GM21423 (cell line): Measurements from ENCODE around the gene DCXR.

ENCODE experiments used
- ATAC-seq: cut with Tn5 transposase; IDR thresholded peaks from one replicate; pipeline ENCODE4 v1.9.1; 2021; ENCODE audit warnings: mild to moderate bottlenecking, moderate library complexity; ENCODE audit not compliant: unreplicated experiment

DCXR gene

DNA sequence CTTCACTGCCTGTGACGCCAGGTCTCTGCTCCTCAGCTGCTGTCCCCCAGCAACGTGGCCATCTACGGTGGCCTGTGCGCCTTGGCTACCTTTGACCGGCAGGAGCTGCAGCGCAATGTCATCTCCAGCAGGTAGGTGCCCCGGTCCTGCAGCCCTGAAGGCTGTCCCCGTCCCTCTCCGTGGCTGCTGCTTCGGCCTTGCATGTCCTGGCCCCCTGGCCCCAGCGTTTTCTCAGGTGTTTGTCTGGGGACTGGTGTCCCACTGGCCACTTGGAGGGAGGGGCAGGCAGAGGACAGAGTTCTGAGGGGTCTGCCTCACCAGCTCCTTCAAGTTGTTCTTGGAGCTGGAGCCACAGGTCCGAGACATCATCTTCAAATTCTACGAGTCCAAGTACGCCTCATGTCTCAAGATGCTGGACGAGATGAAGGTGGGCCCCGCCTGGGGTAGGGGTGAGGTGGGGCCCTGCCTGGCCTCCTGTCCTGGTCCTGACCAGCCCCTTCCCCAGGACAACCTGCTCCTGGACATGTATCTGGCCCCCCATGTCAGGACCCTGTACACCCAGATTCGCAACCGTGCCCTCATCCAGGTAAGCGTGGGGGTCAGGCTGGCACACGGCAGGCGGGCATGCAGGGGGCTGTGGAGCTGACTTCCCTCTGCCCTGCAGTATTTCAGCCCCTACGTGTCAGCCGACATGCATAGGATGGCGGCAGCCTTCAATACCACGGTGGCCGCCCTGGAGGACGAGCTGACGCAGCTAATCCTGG lies 18.6 kb upstream of the DCXR start:
- ATAC-seq, result no peak

DNA sequence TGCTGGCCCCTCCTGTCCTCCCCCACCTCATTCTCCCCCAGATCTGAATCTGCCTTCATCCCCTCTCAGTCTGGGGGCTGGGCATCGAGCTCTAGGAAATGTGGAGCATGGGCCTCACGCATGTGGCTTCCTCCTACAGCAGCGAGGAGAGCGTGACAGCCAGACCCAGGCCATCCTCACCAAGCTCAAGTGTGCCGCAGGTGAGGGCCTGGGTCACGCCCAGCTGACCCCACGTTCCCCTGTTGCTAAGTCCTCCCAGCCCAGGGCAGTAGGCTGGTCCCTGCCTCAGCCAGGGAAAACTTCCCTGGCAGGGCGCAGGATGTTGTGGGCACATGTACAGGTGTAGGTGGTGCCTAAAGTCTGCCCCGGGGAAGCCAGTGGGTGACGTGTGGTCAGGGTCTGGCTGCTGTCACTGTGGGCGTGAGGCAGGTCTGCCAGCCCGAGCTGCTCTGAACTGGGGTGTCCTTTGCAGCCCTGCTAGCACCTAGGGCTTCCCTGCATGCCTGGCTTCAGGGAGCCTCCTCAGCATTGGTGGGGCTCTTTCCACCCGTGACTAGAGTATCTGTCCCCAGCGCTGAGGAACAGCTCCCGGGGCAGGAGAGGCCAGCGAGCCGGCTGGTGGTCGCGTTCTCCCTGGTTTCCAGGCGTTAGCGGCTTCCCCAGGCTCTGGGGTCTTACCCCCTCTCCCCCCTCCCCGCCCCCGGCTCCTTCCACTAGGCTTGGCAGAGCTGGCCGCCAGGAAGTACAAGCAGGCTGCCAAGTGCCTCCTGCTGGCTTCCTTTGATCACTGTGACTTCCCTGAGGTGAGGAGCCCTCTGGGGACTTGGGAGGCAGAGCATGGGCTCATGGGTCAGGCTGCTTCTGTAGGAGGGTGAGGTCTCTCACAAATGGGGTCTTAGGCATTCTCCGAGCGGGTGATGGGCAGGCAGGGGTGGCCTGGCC lies 17.8 kb upstream of the DCXR start:
- ATAC-seq, result no peak

DNA sequence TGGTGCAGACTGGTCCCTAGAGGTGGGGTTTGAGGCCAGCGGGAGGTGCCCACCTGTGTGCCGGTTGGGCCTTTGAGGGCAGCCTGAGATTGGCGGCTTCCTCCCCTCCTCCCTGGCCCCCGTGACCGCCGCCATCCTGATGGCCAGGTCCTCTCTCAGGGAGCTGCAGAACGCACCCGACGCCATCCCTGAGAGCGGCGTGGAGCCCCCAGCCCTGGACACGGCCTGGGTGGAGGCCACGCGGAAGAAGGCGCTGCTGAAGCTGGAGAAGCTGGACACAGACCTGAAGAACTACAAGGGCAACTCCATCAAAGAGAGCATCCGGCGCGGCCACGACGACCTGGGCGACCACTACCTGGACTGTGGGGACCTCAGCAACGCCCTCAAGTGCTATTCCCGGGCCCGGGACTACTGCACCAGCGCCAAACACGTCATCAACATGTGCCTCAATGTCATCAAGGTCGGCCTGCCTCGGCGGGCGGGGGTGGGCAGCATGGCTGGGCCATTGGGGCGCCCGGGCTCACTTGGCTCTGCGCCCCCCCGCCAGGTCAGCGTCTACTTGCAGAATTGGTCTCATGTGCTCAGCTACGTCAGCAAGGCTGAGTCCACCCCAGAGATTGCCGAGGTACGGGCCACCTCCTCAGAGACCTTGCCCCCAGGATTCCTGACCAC lies 17.0 kb upstream of the DCXR start:
- ATAC-seq, result no peak

DNA sequence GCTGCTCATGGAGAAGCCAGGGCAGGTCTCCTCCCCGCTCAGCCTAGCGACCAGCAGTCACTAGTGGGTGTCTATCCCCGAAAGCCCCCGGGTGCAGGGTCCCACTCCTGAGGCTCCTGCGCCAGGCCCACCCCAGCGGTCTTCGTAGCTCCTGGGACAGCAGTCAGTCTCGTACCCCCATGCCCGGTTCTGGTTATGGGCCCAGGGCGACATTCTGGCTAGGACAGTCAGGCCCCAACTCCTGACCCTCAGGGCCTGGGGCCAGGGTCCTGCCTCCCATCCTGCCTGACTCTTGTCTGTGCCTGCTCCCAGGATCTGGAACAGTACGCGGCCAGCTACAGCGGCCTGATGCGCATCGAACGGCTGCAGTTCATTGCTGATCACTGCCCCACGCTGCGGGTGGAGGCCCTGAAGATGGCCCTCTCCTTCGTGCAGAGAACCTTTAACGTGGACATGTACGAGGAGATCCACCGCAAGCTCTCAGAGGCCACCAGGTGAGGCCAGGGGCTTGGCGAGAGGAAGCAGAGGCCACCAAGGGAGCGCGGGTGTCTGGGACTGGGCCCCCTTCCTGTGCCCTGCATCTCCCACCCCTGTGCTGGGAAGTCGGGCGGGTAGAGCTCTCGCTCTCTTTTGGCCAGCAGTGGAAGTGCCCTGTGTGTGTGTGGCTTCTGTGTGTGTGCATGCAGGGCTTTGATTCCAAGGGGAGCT lies 16.2 kb upstream of the DCXR start:
- ATAC-seq, result no peak

DNA sequence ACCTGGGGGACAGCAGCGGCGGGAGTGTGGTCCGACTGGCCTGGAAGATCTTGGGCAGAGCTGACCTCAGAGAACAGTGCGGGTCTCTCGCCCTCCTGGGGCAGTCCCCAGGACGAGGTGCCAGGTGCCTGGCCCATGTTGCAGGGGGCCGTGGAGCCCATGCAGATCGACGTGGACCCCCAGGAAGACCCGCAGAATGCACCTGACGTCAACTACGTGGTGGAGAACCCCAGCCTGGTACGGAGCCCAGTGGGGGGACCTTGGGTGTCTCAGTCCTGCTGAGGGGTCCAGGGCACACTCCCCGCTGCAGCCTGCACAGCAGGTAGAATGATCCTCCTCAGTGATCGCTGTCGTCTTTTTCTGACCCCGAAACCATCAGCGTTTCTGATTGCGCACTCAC lies 15.6 kb upstream of the DCXR start:
- ATAC-seq, result no peak

DNA sequence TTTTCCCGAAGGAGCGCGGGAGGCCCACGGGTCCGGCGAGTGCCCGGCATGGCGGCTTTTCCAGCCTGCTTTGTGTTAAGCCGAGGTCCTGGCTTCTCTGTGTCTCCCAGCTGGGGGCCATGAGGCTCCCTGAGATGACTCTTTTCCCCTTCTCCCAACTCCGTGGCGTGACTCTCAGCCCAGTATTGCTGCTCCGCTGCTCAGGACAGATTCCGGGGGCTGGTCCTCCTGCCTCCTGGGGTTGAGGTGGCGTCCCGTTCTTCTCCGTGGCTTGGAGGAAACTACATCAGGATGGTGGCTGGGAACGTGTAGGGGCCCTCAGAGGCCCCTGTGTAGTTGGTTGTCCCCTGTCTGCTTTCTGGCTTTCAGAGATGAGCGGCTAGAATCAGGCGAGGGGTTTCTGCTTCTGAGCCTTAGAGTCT lies 15.2 kb upstream of the DCXR start:
- no peak for ATAC-seq

DNA sequence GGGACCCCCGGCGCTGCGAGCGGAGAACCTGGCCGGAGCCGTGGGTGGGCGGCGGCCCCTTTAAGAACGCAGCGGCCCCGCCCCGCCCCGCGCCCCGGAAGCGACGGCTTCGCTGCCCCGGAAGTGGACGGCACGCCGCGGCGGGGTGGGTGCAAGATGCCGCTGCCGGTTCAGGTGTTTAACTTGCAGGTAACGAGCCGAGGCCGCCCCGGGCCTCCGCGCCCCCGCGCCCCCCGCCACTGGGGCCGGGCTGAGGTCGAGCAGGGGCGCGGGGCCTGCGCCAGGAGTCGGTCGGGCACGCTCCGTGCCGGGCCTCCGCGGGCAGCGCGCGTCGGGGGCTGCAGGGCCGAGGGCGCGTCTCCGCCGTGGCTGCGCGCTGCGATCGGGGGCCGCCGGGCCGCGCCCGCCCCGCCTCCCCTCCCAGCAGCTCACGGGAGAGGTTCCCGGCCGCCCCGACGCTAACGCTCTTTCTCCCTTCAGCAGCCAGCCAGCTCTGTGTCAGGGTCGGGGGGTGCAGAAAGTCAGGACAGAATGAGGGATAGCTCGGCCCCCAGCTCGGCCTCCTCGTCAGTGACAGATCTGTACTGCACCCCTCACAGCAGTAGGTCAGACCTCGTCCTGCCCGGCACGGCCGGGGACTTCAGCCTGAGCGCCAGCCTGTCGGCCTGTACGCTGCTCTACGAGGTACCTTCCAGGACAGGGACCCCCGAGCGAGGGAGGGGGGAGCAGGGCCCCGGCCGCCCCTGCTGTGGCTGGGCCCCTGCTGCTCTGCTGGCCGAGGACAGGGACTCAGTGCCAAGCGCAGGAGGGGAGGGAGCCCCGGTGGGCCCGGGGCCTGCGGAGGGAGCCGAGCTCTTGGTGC lies 14.5 kb upstream of the DCXR start, which contains the start of the genes GPS1 and RFNG:
GPS1 (plus strand) TSS at position 123 of the 862 bp plus-strand sequence; CDS start at position 157, 34 bp downstream.
RFNG (minus strand) TSS at position 36 of the 862 bp plus-strand sequence. CDS start 45 bp downstream, outside the sequence.
- ATAC-seq, result peak; percentile 52

DNA sequence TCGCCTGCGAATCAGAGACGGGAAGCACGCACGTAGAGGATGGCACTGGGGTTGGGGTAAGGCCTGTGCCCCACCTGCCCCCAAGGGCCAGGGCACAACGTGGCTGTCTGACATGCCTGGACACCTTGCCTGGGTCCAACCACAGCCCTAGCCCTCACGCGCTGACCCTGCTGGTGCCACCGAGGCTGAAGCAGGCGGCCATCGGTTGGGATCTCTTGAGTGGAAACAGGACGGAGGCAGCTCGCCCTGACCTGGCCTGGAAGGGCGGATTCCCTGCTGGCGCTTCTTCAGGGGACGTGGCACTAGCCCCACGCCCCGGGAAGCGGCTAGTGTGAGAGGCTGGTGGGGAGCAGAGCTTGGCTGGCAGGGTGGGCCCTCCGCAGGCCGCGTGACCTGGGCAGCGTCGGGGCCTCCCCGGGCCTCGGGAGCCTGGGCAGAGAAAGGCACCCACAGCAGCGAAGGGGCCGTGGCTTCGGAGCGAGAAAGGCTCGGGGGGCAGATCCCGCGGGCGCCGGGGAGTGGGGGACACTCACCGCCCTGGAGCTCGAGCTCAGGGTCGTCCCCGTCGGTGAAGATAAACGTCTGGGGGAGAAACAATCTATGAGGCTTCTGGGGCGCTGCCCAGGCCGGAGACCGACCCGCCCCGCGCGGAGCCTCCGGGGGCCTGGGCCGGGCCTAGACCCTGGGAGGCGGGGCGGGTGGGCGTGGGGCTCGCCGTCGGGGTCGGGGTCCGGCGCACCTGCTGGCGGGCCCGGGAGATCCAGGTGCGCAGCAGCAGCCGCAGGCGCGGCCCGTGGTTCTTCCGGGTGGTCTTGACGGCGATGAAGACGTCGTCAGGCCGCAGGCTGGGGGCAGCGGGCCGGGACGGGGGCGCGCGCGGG lies 13.5 kb upstream of the DCXR start:
- ATAC-seq, result peak; percentile 8

DNA sequence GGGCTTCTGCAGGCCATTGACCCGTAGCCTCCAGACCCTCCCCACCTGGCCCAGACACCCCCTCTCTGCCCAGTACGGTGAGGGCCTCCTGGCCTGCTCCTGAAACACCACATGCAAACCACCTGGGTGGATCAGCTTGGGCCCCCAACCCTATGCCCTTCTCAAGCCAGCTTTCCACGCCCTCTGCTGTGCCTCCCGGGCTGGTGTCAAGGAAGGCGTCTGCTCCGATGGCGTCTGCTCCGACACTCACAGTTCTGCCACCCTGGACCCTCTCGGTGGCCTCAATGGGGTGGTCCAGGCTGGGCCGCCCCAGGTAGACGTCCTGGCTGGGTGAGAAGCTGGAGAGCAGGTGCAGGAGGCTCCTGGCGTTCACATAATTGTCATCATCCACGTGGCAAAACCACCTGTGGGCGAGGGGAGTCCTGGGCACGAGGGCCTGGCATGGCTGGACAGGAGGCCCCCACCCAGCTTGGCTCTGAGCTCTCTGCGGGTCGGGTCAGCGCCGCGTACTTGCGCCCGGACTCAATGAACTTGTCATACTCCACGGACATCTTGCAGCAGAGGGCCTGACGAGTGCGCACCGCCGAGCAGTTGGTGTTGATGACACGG lies 12.8 kb upstream of the DCXR start:
- no peak for ATAC-seq

DNA sequence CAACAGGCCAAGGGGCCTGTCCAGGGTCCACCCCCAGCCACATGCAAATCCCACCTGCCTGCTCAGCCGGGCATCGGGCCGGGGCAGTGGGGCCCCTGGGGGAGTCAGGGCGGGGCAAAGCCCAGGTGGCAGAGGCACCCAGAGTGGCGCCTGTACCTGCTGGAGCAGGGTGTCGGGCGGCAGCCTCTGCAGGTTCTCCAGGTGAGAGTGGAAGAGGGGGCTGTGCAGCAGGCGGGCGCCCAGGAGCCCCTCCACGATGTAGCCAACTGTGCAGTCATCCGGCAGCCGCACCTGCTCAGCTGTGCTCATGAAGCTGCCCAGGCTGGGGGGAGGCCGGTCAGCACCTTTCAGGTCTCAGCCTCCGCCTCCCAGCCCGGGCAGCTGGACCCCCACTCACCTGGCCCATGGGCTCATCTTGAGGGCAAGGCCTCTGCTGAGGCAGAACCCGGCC lies 12.0 kb upstream of the DCXR start:
- no peak for ATAC-seq

DNA sequence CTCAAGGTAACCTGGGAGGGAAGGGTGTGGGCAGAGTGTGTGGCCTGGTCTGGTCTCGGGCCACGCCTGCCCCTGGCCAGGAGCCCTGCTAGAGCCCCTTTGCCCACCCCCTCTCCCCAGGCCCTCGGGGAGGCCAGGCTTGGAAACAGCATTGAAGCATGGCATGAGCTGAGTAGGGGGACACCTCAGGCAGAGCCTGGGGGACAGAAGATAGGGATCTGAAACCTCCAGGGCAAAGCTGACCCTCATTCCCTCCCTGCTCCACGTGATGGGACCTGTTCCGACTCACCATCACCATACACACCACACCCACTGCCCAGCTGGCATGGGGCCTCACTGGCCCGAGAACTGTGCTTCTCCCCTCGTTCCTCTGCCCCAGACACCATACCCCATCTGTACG lies 11.6 kb upstream of the DCXR start:
- no peak for ATAC-seq

DNA sequence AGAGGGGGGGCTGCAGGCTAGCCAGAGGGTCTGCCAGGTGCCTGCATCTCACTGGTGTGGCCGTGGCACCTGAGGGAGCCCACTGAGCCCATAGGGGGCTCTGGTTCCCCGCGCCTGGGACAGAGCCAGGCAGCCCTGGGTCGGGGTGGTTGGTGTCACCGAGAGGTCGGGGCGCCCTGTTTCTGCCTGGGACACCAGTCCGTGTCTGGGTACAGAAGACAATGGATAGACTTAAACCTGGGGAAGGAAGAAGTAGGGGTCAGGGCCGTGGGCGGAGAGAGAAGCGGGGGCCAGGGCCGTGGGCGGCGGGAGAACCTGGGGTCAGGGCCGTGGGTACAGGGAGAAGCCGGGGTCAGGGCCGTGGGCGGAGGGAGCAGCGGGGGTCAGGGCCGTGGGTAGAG lies 11.1 kb upstream of the DCXR start:
- no peak for ATAC-seq

DNA sequence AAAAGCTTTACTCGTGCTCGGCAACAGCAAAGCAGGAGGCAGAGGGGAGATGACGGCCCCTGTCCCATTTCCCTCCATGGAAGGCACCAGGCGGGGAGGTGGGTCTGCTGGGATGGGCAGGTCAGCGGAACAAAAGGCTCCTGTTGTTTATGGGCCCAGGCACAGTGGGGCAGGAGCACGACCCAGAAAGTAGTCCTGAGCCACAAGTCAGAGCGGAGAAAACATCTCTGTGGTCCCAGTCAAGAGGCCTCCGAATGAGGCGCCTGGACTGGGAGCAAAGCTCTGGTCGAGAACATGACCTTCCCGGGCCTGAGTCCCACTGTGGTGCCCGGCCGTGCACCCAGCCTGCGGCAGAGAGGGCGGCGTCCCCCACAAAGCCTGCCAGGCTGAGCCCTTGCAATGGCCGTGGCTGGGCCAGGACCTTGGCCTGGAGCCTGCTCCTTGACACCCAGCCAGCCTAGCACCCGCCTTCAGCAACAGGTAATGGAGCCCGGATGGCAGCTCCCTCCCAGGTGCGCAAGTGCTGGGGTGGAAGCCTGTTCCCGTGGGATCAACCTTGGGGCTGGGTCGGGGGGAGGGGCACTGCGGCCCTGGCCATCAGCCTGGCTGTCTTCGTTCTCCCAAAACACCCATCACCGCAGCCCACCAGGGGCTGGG lies 10.5 kb upstream of the DCXR start:
- ATAC-seq, result no peak

DNA sequence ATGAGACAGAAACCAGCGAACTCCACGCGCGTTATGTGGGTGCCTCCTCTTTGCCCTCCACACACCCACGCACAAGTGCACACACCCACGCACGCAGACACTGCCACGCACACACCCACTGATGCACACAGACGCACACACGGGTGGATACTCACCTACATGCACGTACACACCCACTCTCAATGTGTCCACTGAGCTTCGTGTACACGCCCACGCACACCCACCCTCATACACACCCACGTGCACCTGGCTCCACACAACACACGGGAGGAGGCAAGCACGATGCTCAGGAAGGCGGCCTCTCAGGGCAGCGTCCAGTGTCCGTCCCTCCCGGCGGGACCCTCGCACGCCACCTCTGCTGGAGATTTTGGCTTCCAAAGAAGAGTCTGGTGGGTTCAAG lies 9.9 kb upstream of the DCXR start:
- no peak for ATAC-seq

DNA sequence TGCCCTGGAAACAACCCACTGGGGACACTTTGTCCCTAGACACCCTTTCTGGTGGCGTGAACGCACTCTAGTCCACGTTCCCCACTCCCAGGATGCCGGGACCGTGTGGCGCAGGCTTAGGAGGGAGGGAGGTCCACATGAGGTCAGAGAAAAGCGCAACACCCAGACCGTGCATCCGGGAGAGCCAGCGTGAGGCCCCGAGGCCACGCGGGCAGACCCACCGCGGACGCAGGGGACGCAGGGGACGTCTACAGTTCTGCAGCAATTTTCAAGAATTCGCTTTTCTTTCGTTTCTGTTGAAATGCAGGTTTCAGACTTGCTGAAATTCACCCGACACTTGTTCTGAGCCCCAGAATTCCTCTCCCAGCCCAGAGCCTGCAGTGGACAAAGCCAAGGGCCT lies 9.4 kb upstream of the DCXR start:
- ATAC-seq, result no peak

DNA sequence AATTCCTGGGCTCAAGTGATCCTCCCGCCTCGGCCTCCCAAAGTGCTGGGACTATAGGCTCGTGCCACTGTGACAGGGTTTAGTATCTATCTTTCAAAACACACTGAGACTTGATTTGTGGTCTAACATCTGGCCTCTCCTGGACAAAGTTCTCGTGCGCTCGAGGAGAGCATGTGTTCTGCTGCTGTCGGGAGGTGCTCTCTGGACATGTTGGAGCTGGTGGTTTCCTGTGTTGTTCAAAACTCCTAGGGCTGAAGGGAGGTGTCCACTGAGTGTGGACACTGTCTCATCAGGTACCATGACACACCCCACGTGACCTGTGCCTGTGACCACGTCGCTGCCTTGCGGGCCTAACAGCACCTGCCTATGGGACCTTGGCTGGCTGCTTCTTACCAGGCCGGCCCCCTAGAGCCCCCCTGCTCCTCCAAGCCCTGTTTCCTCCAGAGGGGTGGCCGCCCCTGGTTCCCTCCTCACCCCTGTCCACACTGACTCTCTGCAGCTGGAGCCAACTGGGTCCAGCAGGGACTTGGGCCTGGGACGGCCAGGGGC lies 8.5 kb upstream of the DCXR start:
- ATAC-seq, result no peak

DNA sequence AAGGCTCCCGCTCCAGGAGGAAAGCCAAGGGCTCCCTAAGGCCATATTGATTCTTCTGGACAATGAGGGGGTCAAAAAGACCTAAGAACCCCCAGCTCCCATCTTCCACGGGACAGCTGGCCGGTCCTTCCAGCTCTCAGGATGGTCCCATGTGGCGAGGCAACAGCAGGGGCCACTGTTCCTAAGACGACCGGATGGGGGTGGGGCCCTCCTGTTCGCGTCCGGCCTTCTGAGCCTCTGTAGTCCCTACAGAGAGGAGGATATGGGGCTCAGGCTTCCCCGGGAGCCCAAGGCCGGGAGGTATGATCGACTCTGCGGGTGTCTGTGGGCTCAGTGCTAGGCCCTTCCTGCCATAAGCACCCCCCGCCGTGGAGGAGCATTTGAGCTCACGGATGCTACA lies 6.0 kb upstream of the DCXR start:
- no peak for ATAC-seq
